Activated T-cell treated with anti-CD3 and anti-CD28 coated beads for 4 hours (primary cell): ENCODE results near the gene SEM1.
A peak's percentile ranks its signal among the peaks of the same experiment; 100 is the strongest.
"Not testable (repeated sequence)": the region's sequence is repeated elsewhere in the genome, so short reads cannot be mapped to it uniquely, and the experiment has no call there.

Experiments
- DNase-seq: peaks from one replicate; pipeline ENCODE4 v3.0.0-alpha.2; 2020

Gene SEM1

GRCh38 chr7:96709381-96710228 lies at the start of gene SEM1:
Gene SEM1 (minus strand): TSS chr7:96709846. CDS start chr7:96709763, 83 bp downstream.
- DNase-seq = peak; percentile 44

GRCh38 chr7:96757880-96758279 lies 48.2 kb upstream of the SEM1 start:
- DNase-seq = not testable (repeated sequence)

GRCh38 chr7:96747418-96747940 lies 37.8 kb upstream of the SEM1 start:
- no peak for DNase-seq

GRCh38 chr7:96740130-96740529 lies 30.5 kb upstream of the SEM1 start:
- DNase-seq = no peak

- DNase-seq = no peak
Observed at GRCh38 chr7:96739609-96740008, 30.0 kb upstream of the SEM1 start.

- DNase-seq = no peak
Observed at GRCh38 chr7:96739167-96739566, 29.5 kb upstream of the SEM1 start.

GRCh38 chr7:96738705-96739104 lies 29.1 kb upstream of the SEM1 start:
- DNase-seq = no peak

- DNase-seq = no peak
Observed at GRCh38 chr7:96737545-96738050, 28.0 kb upstream of the SEM1 start.

GRCh38 chr7:96734343-96734742 lies 24.7 kb upstream of the SEM1 start:
- no peak for DNase-seq

- no peak for DNase-seq
Observed at GRCh38 chr7:96729820-96730219, 20.2 kb upstream of the SEM1 start.

GRCh38 chr7:96728139-96728538 lies 18.5 kb upstream of the SEM1 start:
- no peak for DNase-seq

GRCh38 chr7:96727534-96728088 lies 18.0 kb upstream of the SEM1 start:
- DNase-seq = no peak

GRCh38 chr7:96723622-96724021 lies 14.0 kb upstream of the SEM1 start:
- DNase-seq = no peak

GRCh38 chr7:96722928-96723327 lies 13.3 kb upstream of the SEM1 start:
- DNase-seq = not testable (repeated sequence)

GRCh38 chr7:96720843-96721242 lies 11.2 kb upstream of the SEM1 start:
- no peak for DNase-seq

- DNase-seq = no peak
Observed at GRCh38 chr7:96719164-96719563, 9.5 kb upstream of the SEM1 start.

GRCh38 chr7:96718107-96719003 lies 8.7 kb upstream of the SEM1 start:
- DNase-seq = no peak

GRCh38 chr7:96713037-96713436 lies 3.4 kb upstream of the SEM1 start:
- DNase-seq = no peak

GRCh38 chr7:96710544-96710943 lies 898 bp upstream of the SEM1 start:
- DNase-seq = no peak

GRCh38 chr7:96708872-96709271 lies 774 bp downstream of the SEM1 start:
- no peak for DNase-seq

- DNase-seq = no peak
Observed at GRCh38 chr7:96707901-96708774, 1.5 kb downstream of the SEM1 start.

- no peak for DNase-seq
Observed at GRCh38 chr7:96701258-96701657, 8.4 kb downstream of the SEM1 start.
